Inflammatory macrophage treated with lipopolysaccharide for 4 hours (primary cell): Measurements from ENCODE around the gene SLC37A1.
A peak's percentile ranks its signal among the peaks of the same experiment; 100 is the strongest.

Experiments
- DNase-seq: peaks from one replicate; pipeline ENCODE4 v3.0.0-alpha.2; 2020

SLC37A1 gene

GRCh38 chr21:42479582-42479981 is 34.1 kb upstream of the SLC37A1 start:
- no peak for DNase-seq

- DNase-seq = no peak
These were observed 32.9 kb upstream of the SLC37A1 start for GRCh38 chr21:42480736-42481135.

- no peak for DNase-seq
These were observed 32.5 kb upstream of the SLC37A1 start for GRCh38 chr21:42481169-42481568.

- no peak for DNase-seq
These were observed 28.7 kb upstream of the SLC37A1 start for GRCh38 chr21:42484966-42485365.

- no peak for DNase-seq
These were observed 27.6 kb upstream of the SLC37A1 start for GRCh38 chr21:42486072-42486471.

GRCh38 chr21:42486531-42486930 is 27.1 kb upstream of the SLC37A1 start:
- DNase-seq = no peak

GRCh38 chr21:42489006-42489563 is 24.6 kb upstream of the SLC37A1 start:
- no peak for DNase-seq

GRCh38 chr21:42489991-42490390 is 23.7 kb upstream of the SLC37A1 start:
- DNase-seq = no peak

- DNase-seq = no peak
These were observed 22.9 kb upstream of the SLC37A1 start for GRCh38 chr21:42490720-42491119.

GRCh38 chr21:42491328-42491727 is 22.3 kb upstream of the SLC37A1 start:
- DNase-seq = no peak

- no peak for DNase-seq
These were observed 21.5 kb upstream of the SLC37A1 start for GRCh38 chr21:42492201-42492600.

GRCh38 chr21:42493109-42494060 is 20.3 kb upstream of the SLC37A1 start:
- DNase-seq = no peak

- DNase-seq = no peak
These were observed 18.6 kb upstream of the SLC37A1 start for GRCh38 chr21:42495027-42495426.

GRCh38 chr21:42495765-42496119 is 17.9 kb upstream of the SLC37A1 start:
- DNase-seq = no peak

- DNase-seq = peak; percentile 99
These were observed 17.4 kb upstream of the SLC37A1 start, which contains the start of gene RSPH1 for GRCh38 chr21:42496120-42496838. Gene RSPH1 (minus strand): TSS chr21:42496224. CDS start chr21:42496186, 38 bp downstream.

- DNase-seq = no peak
These were observed 16.8 kb upstream of the SLC37A1 start for GRCh38 chr21:42496839-42497202.

- DNase-seq = no peak
These were observed 15.6 kb upstream of the SLC37A1 start for GRCh38 chr21:42498012-42498411.

GRCh38 chr21:42499444-42500112 is 14.1 kb upstream of the SLC37A1 start:
- DNase-seq = no peak

- DNase-seq = no peak
These were observed 13.4 kb upstream of the SLC37A1 start for GRCh38 chr21:42500225-42500624.

GRCh38 chr21:42500736-42501135 is 12.9 kb upstream of the SLC37A1 start:
- DNase-seq = no peak

GRCh38 chr21:42503711-42504110 is 9.9 kb upstream of the SLC37A1 start:
- DNase-seq = no peak

- peak; percentile 71 for DNase-seq
These were observed 8.4 kb upstream of the SLC37A1 start for GRCh38 chr21:42505090-42505726.

GRCh38 chr21:42507418-42507817 is 6.2 kb upstream of the SLC37A1 start:
- no peak for DNase-seq
